HEK293 (cell line): ENCODE data around the gene CKS1B.

Source experiments
- CTCF ChIA-PET: fragments of 350-600 bp; formaldehyde crosslinking; extraction: SDS; loops from one replicate; lab custom pipeline; 2021; ENCODE audit warnings: antibody characterized with exemption; lab: Yijun Ruan, JAX
- POLR2A ChIA-PET: fragments of 300-600 bp; formaldehyde crosslinking; extraction: SDS; loops from one replicate; lab custom pipeline; 2020; ENCODE audit warnings: antibody characterized with exemption, inconsistent platforms; lab: Yijun Ruan, JAX
- H3K27ac ChIP-seq: fragments of 200-500 bp; sonication (Bioruptor generic); 2 replicates; pipeline ENCODE4 v1.5.1; 2014; ENCODE audit warnings: low read depth, low read length, control low read depth, inconsistent platforms; ENCODE audit errors: extremely low read depth
- H3K36me3 ChIP-seq, 2 experiments: fragments of 200-500 bp in 1 of 2; sonication (Bioruptor generic) in 1 of 2; 1 replicate in 1 of 2; 2 replicates in 1 of 2; pipeline ENCODE4 v1.5.1; 2014 to 2017; ENCODE audit warnings: inconsistent platforms in 2 of 2, low read length in 2 of 2; ENCODE audit not compliant: control insufficient read depth in 2 of 2, insufficient read depth in 1 of 2
- H3K4me1 ChIP-seq: fragments of 200-500 bp; sonication (Bioruptor generic); 2 replicates; pipeline ENCODE4 v1.5.1; 2014; ENCODE audit warnings: mild to moderate bottlenecking, low read length, inconsistent platforms; ENCODE audit not compliant: control insufficient read depth, insufficient read depth
- H3K4me3 ChIP-seq: 2 replicates; pipeline ENCODE4 v1.5.1; 2011; ENCODE audit warnings: low read depth, mild to moderate bottlenecking, control low read depth, low read length, moderate library complexity
- H3K9me3 ChIP-seq: fragments of 200-500 bp; sonication (Bioruptor generic); 2 replicates; pipeline ENCODE4 v1.5.1; 2014; ENCODE audit warnings: low read depth, low read length, inconsistent platforms; ENCODE audit not compliant: control insufficient read depth, insufficient read depth
- GLIS2 ChIP-seq: fragments of 450-650 bp; formaldehyde crosslinking; IDR thresholded peaks from 2 replicates; pipeline ENCODE4 v1.5.1; 2016; ENCODE audit warnings: missing biosample characterization, missing genetic modification characterization
- KLF10 ChIP-seq: fragments of 450-650 bp; IDR thresholded peaks from 2 replicates; pipeline ENCODE4 v1.5.1; 2018; ENCODE audit warnings: missing biosample characterization, mild to moderate bottlenecking, missing genetic modification characterization
- KLF9 ChIP-seq: fragments of 450-650 bp; formaldehyde crosslinking; IDR thresholded peaks from 2 replicates; pipeline ENCODE4 v1.5.1; 2016; ENCODE audit warnings: missing biosample characterization, missing genetic modification characterization, low read depth
- PRDM1 ChIP-seq: fragments of 450-650 bp; formaldehyde crosslinking; IDR thresholded peaks from 2 replicates; pipeline ENCODE4; 2016; ENCODE audit warnings: missing biosample characterization, missing genetic modification characterization
- RBAK ChIP-seq: fragments of 450-650 bp; formaldehyde crosslinking; IDR thresholded peaks from 2 replicates; pipeline ENCODE4 v1.5.1; 2016; ENCODE audit warnings: missing biosample characterization, missing genetic modification characterization
- SALL2 ChIP-seq: fragments of 450-650 bp; formaldehyde crosslinking; IDR thresholded peaks from 2 replicates; pipeline ENCODE4 v1.5.0; 2017; ENCODE audit warnings: missing biosample characterization, mild to moderate bottlenecking, missing genetic modification characterization, borderline replicate concordance
- SCRT1 ChIP-seq: fragments of 450-650 bp; formaldehyde crosslinking; IDR thresholded peaks from 2 replicates; pipeline ENCODE4 v1.5.1; 2016; ENCODE audit warnings: missing biosample characterization, missing genetic modification characterization, borderline replicate concordance
- SP3 ChIP-seq: fragments of 450-650 bp; formaldehyde crosslinking; IDR thresholded peaks from 2 replicates; pipeline ENCODE4 v1.5.1; 2016; ENCODE audit warnings: missing biosample characterization, missing genetic modification characterization
- SP7 ChIP-seq: fragments of 450-650 bp; formaldehyde crosslinking; IDR thresholded peaks from 2 replicates; pipeline ENCODE4 v1.5.1; 2016; ENCODE audit warnings: missing biosample characterization, missing genetic modification characterization
- ZBTB17 ChIP-seq: fragments of 450-650 bp; formaldehyde crosslinking; IDR thresholded peaks from 2 replicates; pipeline ENCODE4 v1.5.1; 2016; ENCODE audit warnings: missing biosample characterization, missing genetic modification characterization
- ZBTB48 ChIP-seq: fragments of 450-650 bp; formaldehyde crosslinking; IDR thresholded peaks from 2 replicates; pipeline ENCODE4 v1.5.1; 2016; ENCODE audit warnings: missing biosample characterization, missing genetic modification characterization
- ZFP3 ChIP-seq: fragments of 450-650 bp; formaldehyde crosslinking; IDR thresholded peaks from 2 replicates; pipeline ENCODE4 v1.5.1; 2016; ENCODE audit warnings: low read depth, missing biosample characterization, missing genetic modification characterization
- ZNF175 ChIP-seq: fragments of 450-650 bp; formaldehyde crosslinking; IDR thresholded peaks from 2 replicates; pipeline ENCODE4 v1.5.1; 2016; ENCODE audit warnings: missing biosample characterization, missing genetic modification characterization
- ZNF366 ChIP-seq: fragments of 450-650 bp; formaldehyde crosslinking; conservative IDR thresholded peaks from 2 replicates; pipeline ENCODE4 v1.5.1; 2016; ENCODE audit warnings: missing biosample characterization, missing genetic modification characterization
- ZNF433 ChIP-seq: fragments of 450-650 bp; formaldehyde crosslinking; IDR thresholded peaks from 2 replicates; pipeline ENCODE4 v1.5.1; 2016; ENCODE audit warnings: missing biosample characterization, missing genetic modification characterization, low read depth
- ZNF473 ChIP-seq: fragments of 450-650 bp; formaldehyde crosslinking; IDR thresholded peaks from 2 replicates; pipeline ENCODE4 v1.5.1; 2017; ENCODE audit warnings: missing biosample characterization, missing genetic modification characterization
- ZNF48 ChIP-seq: fragments of 450-650 bp; formaldehyde crosslinking; IDR thresholded peaks from 2 replicates; pipeline ENCODE4 v1.5.1; 2016; ENCODE audit warnings: missing biosample characterization, missing genetic modification characterization
- ZNF600 ChIP-seq: fragments of 450-650 bp; formaldehyde crosslinking; IDR thresholded peaks from 2 replicates; pipeline ENCODE4 v1.5.1; 2016; ENCODE audit warnings: missing biosample characterization, missing genetic modification characterization
- ZNF660 ChIP-seq: fragments of 450-650 bp; IDR thresholded peaks from 2 replicates; pipeline ENCODE4 v1.5.1; 2018; ENCODE audit warnings: missing biosample characterization, mild to moderate bottlenecking, missing genetic modification characterization
- ZNF747 ChIP-seq: fragments of 450-650 bp; formaldehyde crosslinking; IDR thresholded peaks from 2 replicates; pipeline ENCODE4 v1.5.1; 2016; ENCODE audit warnings: missing biosample characterization, missing genetic modification characterization
- ZSCAN30 ChIP-seq: fragments of 450-650 bp; IDR thresholded peaks from 2 replicates; pipeline ENCODE4 v1.5.1; 2018; ENCODE audit warnings: missing biosample characterization, mild to moderate bottlenecking, missing genetic modification characterization, moderate library complexity
- TF ChIP-seq, protein P1 (sequence below): fragments of 450-650 bp; formaldehyde crosslinking; IDR thresholded peaks from 2 replicates; pipeline ENCODE4 v1.5.1; 2016; ENCODE audit warnings: missing biosample characterization, missing genetic modification characterization
- TF ChIP-seq, protein P2 (sequence below): fragments of 450-650 bp; formaldehyde crosslinking; IDR thresholded peaks from 2 replicates; pipeline ENCODE4 v1.5.1; 2016; ENCODE audit warnings: missing biosample characterization, missing genetic modification characterization
- TF ChIP-seq, protein P3 (sequence below): fragments of 450-650 bp; formaldehyde crosslinking; IDR thresholded peaks from 2 replicates; pipeline ENCODE4 v1.5.1; 2016; ENCODE audit warnings: missing biosample characterization, missing genetic modification characterization

The CKS1B gene

DNA sequence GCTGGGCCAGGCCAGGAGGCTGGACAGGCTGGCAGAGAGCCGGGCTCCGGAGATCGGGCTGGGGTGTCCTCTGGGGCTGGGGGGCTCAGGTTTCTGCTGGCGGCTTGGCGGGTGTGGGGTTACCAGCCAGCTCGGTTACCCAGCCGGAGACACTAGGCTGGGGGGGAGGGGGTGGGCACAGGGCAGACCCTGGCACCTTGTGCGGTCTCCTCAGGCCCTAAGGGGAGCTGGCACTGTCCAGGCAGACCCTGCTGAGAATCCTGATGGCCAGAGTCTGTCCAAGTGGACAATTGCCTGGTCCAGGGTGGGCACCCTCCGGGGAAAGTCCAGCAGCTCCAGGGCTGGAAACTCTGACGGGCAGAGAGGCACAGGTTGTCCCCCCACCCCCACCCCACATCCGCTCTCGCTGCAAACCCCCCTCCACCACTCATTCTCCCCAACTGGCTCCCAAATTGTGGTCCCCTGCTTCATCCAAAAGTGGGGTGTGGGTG is 34.8 kb downstream of the CKS1B start:
- POLR2A ChIA-PET, result no interaction called here
- TF ChIP-seq ZNF473 (tag by site-specific recombination) (no peak), KLF9 (tag by site-specific recombination) (no peak), GLIS2 (tag by site-specific recombination) (no peak), ZNF660 (tag by site-specific recombination) (no peak), SP3 (no peak), SCRT1 (tag by site-specific recombination) (no peak), ZNF433 (tag by site-specific recombination) (no peak), SP7 (no peak), KLF10 (tag by site-specific recombination) (no peak), ZFP3 (tag by site-specific recombination) (no peak), ZNF48 (tag by site-specific recombination) (no peak), RBAK (tag by site-specific recombination) (no peak)
- TF ChIP-seq, protein P1, sequence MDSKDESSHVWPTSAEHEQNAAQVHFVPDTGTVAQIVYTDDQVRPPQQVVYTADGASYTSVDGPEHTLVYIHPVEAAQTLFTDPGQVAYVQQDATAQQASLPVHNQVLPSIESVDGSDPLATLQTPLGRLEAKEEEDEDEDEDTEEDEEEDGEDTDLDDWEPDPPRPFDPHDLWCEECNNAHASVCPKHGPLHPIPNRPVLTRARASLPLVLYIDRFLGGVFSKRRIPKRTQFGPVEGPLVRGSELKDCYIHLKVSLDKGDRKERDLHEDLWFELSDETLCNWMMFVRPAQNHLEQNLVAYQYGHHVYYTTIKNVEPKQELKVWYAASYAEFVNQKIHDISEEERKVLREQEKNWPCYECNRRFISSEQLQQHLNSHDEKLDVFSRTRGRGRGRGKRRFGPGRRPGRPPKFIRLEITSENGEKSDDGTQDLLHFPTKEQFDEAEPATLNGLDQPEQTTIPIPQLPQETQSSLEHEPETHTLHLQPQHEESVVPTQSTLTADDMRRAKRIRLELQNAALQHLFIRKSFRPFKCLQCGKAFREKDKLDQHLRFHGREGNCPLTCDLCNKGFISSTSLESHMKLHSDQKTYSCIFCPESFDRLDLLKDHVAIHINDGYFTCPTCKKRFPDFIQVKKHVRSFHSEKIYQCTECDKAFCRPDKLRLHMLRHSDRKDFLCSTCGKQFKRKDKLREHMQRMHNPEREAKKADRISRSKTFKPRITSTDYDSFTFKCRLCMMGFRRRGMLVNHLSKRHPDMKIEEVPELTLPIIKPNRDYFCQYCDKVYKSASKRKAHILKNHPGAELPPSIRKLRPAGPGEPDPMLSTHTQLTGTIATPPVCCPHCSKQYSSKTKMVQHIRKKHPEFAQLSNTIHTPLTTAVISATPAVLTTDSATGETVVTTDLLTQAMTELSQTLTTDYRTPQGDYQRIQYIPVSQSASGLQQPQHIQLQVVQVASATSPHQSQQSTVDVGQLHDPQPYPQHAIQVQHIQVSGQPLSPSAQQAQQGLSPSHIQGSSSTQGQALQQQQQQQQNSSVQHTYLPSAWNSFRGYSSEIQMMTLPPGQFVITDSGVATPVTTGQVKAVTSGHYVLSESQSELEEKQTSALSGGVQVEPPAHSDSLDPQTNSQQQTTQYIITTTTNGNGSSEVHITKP (tag by site-specific recombination), result no peak
- Histone ChIP-seq H3K27ac (no peak overlapping the region), H3K4me3 (no peak overlapping the region), H3K4me1 (peaks cover 14% of the 10 kb centered on the region), H3K36me3 (peaks cover 0 to 12% of the 10 kb centered on the region in 2 experiments; a peak in 1 of 3 replicates), H3K9me3 (no peaks in the 10 kb centered on the region)
- CTCF ChIA-PET, result interaction anchor here (0.5 to 1.1 kb wide), 3 partner anchors 14 to 82 kb away, joined by 3 to 4 read pairs (median 3); no protein-coding TSS in a partner anchor

DNA sequence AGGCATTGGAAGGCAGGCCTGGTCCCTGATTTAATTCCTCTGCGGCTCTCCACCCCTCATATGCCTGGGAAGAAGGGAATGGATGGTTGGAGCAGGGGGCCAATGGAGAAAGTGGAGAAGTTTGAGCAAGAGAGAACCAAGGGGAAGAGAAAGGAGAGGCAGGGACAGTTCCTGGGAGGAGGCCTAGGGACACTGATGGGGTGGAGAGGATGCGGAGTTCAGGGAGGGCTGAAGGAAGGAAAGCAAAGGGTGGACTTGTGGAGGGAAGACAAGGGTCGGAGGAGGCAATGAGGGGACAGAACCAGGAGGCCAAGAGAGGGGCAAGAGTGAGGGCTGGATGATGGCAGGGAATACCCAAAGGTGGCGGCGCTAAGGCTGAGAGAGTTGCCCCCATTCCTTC is 35.3 kb downstream of the CKS1B start:
- Histone ChIP-seq H3K9me3 (no peaks in the 10 kb centered on the region), H3K36me3 (peaks cover 0 to 17% of the 10 kb centered on the region in 2 experiments; a peak in 1 of 3 replicates), H3K4me1 (peaks cover 11% of the 10 kb centered on the region), H3K27ac (no peak overlapping the region), H3K4me3 (no peak overlapping the region)
- TF ChIP-seq, protein P2, sequence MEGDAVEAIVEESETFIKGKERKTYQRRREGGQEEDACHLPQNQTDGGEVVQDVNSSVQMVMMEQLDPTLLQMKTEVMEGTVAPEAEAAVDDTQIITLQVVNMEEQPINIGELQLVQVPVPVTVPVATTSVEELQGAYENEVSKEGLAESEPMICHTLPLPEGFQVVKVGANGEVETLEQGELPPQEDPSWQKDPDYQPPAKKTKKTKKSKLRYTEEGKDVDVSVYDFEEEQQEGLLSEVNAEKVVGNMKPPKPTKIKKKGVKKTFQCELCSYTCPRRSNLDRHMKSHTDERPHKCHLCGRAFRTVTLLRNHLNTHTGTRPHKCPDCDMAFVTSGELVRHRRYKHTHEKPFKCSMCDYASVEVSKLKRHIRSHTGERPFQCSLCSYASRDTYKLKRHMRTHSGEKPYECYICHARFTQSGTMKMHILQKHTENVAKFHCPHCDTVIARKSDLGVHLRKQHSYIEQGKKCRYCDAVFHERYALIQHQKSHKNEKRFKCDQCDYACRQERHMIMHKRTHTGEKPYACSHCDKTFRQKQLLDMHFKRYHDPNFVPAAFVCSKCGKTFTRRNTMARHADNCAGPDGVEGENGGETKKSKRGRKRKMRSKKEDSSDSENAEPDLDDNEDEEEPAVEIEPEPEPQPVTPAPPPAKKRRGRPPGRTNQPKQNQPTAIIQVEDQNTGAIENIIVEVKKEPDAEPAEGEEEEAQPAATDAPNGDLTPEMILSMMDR (tag by site-specific recombination), result no peak
- TF ChIP-seq SALL2 (no peak), ZBTB48 (tag by site-specific recombination) (peak; percentile 78), ZNF366 (tag by site-specific recombination) (peak; percentile 75; the same call in 1 of the 2 replicates), ZSCAN30 (tag by site-specific recombination) (no peak), ZBTB17 (tag by site-specific recombination) (0 out of 2 replicates have a peak, but pooled peaks have one; percentile 19), ZNF747 (tag by site-specific recombination) (no peak), PRDM1 (tag by site-specific recombination) (peak; percentile 95), ZNF600 (tag by site-specific recombination) (peak; percentile 56; the same call in 1 of the 2 replicates), ZNF175 (tag by site-specific recombination) (no peak)
- TF ChIP-seq, protein P3, sequence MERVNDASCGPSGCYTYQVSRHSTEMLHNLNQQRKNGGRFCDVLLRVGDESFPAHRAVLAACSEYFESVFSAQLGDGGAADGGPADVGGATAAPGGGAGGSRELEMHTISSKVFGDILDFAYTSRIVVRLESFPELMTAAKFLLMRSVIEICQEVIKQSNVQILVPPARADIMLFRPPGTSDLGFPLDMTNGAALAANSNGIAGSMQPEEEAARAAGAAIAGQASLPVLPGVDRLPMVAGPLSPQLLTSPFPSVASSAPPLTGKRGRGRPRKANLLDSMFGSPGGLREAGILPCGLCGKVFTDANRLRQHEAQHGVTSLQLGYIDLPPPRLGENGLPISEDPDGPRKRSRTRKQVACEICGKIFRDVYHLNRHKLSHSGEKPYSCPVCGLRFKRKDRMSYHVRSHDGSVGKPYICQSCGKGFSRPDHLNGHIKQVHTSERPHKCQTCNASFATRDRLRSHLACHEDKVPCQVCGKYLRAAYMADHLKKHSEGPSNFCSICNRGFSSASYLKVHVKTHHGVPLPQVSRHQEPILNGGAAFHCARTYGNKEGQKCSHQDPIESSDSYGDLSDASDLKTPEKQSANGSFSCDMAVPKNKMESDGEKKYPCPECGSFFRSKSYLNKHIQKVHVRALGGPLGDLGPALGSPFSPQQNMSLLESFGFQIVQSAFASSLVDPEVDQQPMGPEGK (tag by site-specific recombination), result peak; percentile 64
- ChIA-PET CTCF (no interaction called here), POLR2A (no interaction called here)
